GM18526 (cell line): ENCODE measurements around the gene FAM131C.

Source experiments
- POLR2A ChIP-seq: IDR thresholded peaks from 3 replicates; pipeline ENCODE4 v1.6.1; 2011; ENCODE audit not compliant: insufficient read length; ENCODE audit errors: extremely low read depth

Gene FAM131C

GRCh38 chr1:16072616-16073484 is 601 bp downstream of the FAM131C start:
- no peak for TF ChIP-seq POLR2A

- TF ChIP-seq POLR2A = no peak
Measured at GRCh38 chr1:16072095-16072494, 1.4 kb downstream of the FAM131C start.

GRCh38 chr1:16071614-16072013 is 1.8 kb downstream of the FAM131C start:
- TF ChIP-seq POLR2A = no peak

GRCh38 chr1:16070640-16071355 is 2.7 kb downstream of the FAM131C start:
- no peak for TF ChIP-seq POLR2A

GRCh38 chr1:16068356-16069270 is 4.8 kb downstream of the FAM131C start:
- no peak for TF ChIP-seq POLR2A

GRCh38 chr1:16067933-16068332 is 5.5 kb downstream of the FAM131C start:
- no peak for TF ChIP-seq POLR2A

GRCh38 chr1:16067127-16067768 is 6.2 kb downstream of the FAM131C start:
- TF ChIP-seq POLR2A = no peak

- no peak for TF ChIP-seq POLR2A
Measured at GRCh38 chr1:16066245-16066644, 7.2 kb downstream of the FAM131C start.

- no peak for TF ChIP-seq POLR2A
Measured at GRCh38 chr1:16065269-16065576, 8.2 kb downstream of the FAM131C start.

GRCh38 chr1:16064536-16065268 is 8.7 kb downstream of the FAM131C start:
- TF ChIP-seq POLR2A = no peak

- TF ChIP-seq POLR2A = no peak
Measured at GRCh38 chr1:16063921-16064320, 9.5 kb downstream of the FAM131C start.

- no peak for TF ChIP-seq POLR2A
Measured at GRCh38 chr1:16063226-16063829, 10.1 kb downstream of the FAM131C start.

GRCh38 chr1:16061266-16061665 is 12.2 kb downstream of the FAM131C start:
- TF ChIP-seq POLR2A = no peak

- no peak for TF ChIP-seq POLR2A
Measured at GRCh38 chr1:16055613-16056520, 17.6 kb downstream of the FAM131C start.
